ENCODE measurements around the gene CYP2U1.

- TF ChIP-seq POLR2AphosphoS5 (IDR thresholded peaks at IDR 0.05; ENCODE audit: low read depth): no peak
- TF ChIP-seq EZH2 (IDR thresholded peaks at IDR 0.05; ENCODE audit: low read depth, unreplicated experiment): no peak
- TF ChIP-seq CTCF (conservative IDR thresholded peaks at IDR 0.05; ENCODE audit: low read depth in 2 of 2): no peak
- 0 out of 2 replicates have a peak, but pooled peaks have one; percentile 4 for TF ChIP-seq CREB1 (CRISPR knock-in tag; IDR thresholded peaks at IDR 0.05; ENCODE audit: low read depth)
Measured at GRCh38 chr4:107906458-107907100, 24.8 kb upstream of the CYP2U1 start.
